Glutamatergic neuron (in vitro differentiated cells): ENCODE data around the gene ZCCHC10. TPM values are rescaled to one million over a fixed set of nuclear protein-coding genes. Genes with fewer than 3 reads are reported as not detected.

Experiments used
- DNase-seq: peaks from one replicate; pipeline ENCODE4 v3.0.0; 2022
- H3K27ac Mint-ChIP-seq: one replicate; pipeline ENCODE4 v1.8.0; 2020; ENCODE audit warnings: mild to moderate bottlenecking, mixed read lengths, inconsistent platforms; ENCODE audit not compliant: unreplicated experiment
- H3K27me3 Mint-ChIP-seq: one replicate; pipeline ENCODE4 v1.8.0; 2020; ENCODE audit warnings: mild to moderate bottlenecking, moderate library complexity, mixed read lengths, inconsistent platforms; ENCODE audit not compliant: unreplicated experiment
- H3K36me3 Mint-ChIP-seq: one replicate; pipeline ENCODE4 v1.8.0; 2020; ENCODE audit warnings: mild to moderate bottlenecking, mixed read lengths, inconsistent platforms; ENCODE audit not compliant: unreplicated experiment
- H3K4me1 Mint-ChIP-seq: one replicate; pipeline ENCODE4 v1.8.0; 2020; ENCODE audit warnings: mild to moderate bottlenecking, low read depth, mixed read lengths, inconsistent platforms; ENCODE audit not compliant: unreplicated experiment
- H3K4me3 Mint-ChIP-seq: one replicate; pipeline ENCODE4 v1.8.0; 2020; ENCODE audit warnings: mild to moderate bottlenecking, mixed read lengths, inconsistent platforms; ENCODE audit not compliant: unreplicated experiment
- H3K9me3 Mint-ChIP-seq: one replicate; pipeline ENCODE4 v1.8.0; 2020; ENCODE audit warnings: mild to moderate bottlenecking, moderate library complexity, mixed read lengths, inconsistent platforms; ENCODE audit not compliant: unreplicated experiment
- total RNA-seq: library from RNA; stranded (reverse); fragmentation: NEBNext Ultra II Directional; extraction: Animal tissue kit (Norgen Biotek cat#: 25700); gene quantifications from one replicate; pipeline ENCODE4 v1.2.1, GENCODE V29; 2021; ENCODE audit not compliant: unreplicated experiment
- TF ChIP-seq, protein P1 (sequence below): fragments of 200-600 bp; sonication (generic); IDR thresholded peaks from one replicate; pipeline ENCODE4 v1.5.0; 2021; ENCODE audit not compliant: partially characterized antibody, unreplicated experiment

The ZCCHC10 gene
- total RNA-seq, 1 donor from 2014 or later: 26.1 TPM

DNA sequence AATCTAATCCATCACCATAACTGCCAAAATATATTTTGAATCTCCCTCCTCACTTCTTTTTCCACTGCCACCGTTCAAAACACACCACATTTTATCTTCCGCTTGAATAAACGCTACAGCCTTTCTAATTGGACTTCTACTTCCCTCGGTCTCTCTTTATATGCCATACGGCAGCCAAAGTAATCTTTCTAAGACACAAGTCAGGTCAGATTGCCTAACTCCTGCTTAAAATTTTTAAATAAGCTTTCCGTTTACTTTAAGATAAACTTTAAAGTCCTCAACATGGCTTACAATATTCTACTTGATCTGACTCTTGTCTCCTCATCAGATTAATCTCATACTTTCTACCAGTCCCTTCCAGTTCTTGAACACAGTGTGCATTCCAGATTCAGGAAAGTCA lies 72.6 kb downstream of the ZCCHC10 start:
- Mint-ChIP-seq H3K36me3 (peaks cover 5% of the 10 kb centered on the region), H3K4me3 (no peak overlapping the region), H3K9me3 (peaks cover 4% of the 10 kb centered on the region), H3K27me3 (peaks cover 4% of the 10 kb centered on the region), H3K4me1 (peaks cover 9% of the 10 kb centered on the region), H3K27ac (no peak overlapping the region)
- no peak for DNase-seq
- TF ChIP-seq, protein P1, sequence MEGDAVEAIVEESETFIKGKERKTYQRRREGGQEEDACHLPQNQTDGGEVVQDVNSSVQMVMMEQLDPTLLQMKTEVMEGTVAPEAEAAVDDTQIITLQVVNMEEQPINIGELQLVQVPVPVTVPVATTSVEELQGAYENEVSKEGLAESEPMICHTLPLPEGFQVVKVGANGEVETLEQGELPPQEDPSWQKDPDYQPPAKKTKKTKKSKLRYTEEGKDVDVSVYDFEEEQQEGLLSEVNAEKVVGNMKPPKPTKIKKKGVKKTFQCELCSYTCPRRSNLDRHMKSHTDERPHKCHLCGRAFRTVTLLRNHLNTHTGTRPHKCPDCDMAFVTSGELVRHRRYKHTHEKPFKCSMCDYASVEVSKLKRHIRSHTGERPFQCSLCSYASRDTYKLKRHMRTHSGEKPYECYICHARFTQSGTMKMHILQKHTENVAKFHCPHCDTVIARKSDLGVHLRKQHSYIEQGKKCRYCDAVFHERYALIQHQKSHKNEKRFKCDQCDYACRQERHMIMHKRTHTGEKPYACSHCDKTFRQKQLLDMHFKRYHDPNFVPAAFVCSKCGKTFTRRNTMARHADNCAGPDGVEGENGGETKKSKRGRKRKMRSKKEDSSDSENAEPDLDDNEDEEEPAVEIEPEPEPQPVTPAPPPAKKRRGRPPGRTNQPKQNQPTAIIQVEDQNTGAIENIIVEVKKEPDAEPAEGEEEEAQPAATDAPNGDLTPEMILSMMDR: no peak

DNA sequence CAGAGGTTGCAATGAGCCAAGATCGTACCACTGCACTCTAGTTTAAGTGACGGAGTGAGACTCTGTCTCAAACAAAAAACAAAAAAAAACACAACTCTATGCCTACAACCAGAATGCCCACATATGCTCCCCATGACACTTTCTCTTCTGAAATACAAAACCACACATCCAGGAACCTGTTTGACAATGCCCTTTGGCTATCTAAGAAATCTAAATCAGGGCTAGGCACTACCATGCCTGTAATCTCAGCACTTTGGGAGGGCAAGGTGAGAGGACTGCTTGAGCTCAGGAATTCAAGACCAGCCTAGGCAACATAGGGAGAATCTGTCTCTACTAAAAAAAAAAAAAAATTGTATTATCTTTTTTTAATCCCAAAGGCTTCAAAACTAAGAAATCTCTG lies 73.5 kb downstream of the ZCCHC10 start:
- DNase-seq: no peak
- Mint-ChIP-seq H3K4me1 (peaks cover 11% of the 10 kb centered on the region), H3K4me3 (no peak overlapping the region), H3K9me3 (peaks cover 4% of the 10 kb centered on the region), H3K27ac (peak overlapping the region; percentile 43), H3K36me3 (peaks cover 5% of the 10 kb centered on the region), H3K27me3 (peaks cover 7% of the 10 kb centered on the region)
- TF ChIP-seq, protein P1: no peak

DNA sequence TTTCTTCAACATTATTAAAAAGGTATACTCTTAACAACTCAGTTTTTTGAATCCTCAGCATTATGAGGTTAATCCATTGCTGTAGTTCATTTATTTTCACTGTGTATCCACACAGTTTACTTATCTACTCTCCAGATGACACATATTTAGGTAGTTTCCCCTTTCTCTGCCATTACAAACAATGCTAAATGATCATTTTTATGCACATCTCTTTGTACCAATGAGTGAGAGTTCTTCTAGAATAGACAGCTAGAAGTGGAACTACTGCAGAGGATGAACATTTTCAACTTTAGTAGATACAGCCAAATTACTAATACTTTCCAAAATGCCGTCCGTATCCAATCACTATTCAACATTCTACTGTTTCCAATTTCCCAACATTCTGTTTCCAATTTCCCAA lies 74.5 kb downstream of the ZCCHC10 start:
- Mint-ChIP-seq H3K4me1 (peaks cover 11% of the 10 kb centered on the region), H3K27me3 (peaks cover 7% of the 10 kb centered on the region), H3K27ac (no peak overlapping the region), H3K9me3 (peaks cover 4% of the 10 kb centered on the region), H3K36me3 (peaks cover 5% of the 10 kb centered on the region), H3K4me3 (no peak overlapping the region)
- TF ChIP-seq, protein P1: no peak
- no peak for DNase-seq

DNA sequence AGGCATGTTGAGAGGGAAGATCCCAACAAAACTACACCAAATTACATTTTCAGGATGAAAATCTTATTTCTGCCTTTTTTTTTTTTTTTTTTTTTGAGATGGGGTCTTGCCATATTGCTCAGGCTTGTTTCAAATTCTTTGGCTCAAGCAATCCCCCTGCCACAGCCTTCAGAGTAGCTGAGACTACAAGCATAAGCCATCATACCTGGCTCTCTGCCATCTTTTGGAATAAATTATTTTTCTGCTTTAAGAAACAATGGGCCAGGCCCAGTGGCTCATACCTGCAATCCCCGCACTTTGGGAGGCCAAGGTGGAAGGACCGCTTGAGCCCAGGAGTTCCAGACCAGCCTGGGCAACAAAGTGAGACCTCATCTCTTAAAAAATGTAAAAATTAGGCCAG lies 77.2 kb downstream of the ZCCHC10 start:
- Mint-ChIP-seq H3K4me3 (no peak overlapping the region), H3K27ac (no peak overlapping the region), H3K4me1 (peaks cover 11% of the 10 kb centered on the region), H3K9me3 (peaks cover 5% of the 10 kb centered on the region), H3K36me3 (peaks cover 4% of the 10 kb centered on the region), H3K27me3 (peaks cover 6% of the 10 kb centered on the region)
- TF ChIP-seq, protein P1: no peak
- no peak for DNase-seq

DNA sequence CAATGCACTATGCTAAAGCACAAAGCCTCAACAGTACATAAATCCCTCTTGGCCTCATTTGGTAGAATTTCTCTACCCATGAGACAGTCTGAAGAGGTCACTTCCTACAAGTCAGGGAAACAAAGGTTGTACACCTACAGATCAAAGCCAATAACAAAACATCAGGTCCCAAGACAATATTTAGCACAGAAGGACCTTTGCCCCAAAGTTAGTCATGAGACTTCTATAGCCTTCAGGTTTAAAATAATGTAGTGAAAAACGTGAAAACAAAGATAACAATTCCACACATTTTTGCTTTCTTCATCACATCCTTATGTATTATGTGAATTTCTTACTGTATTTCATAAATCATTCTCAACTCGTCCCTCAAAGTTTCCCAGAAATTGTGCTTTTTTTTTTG lies 78.7 kb downstream of the ZCCHC10 start:
- H3K4me1 Mint-ChIP-seq: peaks cover 2% of the 10 kb centered on the region
- no peaks in the 10 kb centered on the region for H3K36me3 Mint-ChIP-seq
- peaks cover 4% of the 10 kb centered on the region for H3K27me3 Mint-ChIP-seq
- H3K9me3 Mint-ChIP-seq: peaks cover 5% of the 10 kb centered on the region
- H3K4me3 Mint-ChIP-seq: no peak overlapping the region
- peak overlapping the region; percentile 55 for H3K27ac Mint-ChIP-seq
- DNase-seq: no peak
- TF ChIP-seq, protein P1: no peak

Other genes with a start within 250 kb of the ZCCHC10 start
- 26.9 TPM for gene SEPTIN8, start 249.3 kb downstream of the ZCCHC10 start, total RNA-seq
- gene SOWAHA, start 213.2 kb downstream of the ZCCHC10 start, total RNA-seq: 0.12 TPM
- 5.1 TPM for gene SHROOM1, start 195.9 kb downstream of the ZCCHC10 start, total RNA-seq
- 0.69 TPM for gene GDF9, start 160.1 kb downstream of the ZCCHC10 start, total RNA-seq
- gene UQCRQ, start 159.9 kb downstream of the ZCCHC10 start, total RNA-seq: 163 TPM
- 2.5 TPM for gene LEAP2, start 152.9 kb downstream of the ZCCHC10 start, total RNA-seq
- gene AFF4, start 62.9 kb downstream of the ZCCHC10 start, total RNA-seq: 135 TPM
- 96.6 TPM for gene HSPA4, start 25.5 kb upstream of the ZCCHC10 start, total RNA-seq